ENCODE results near the gene RNU6-1. TPM values are rescaled to one million over a fixed set of nuclear protein-coding genes. Genes with fewer than 3 reads are reported as not detected.
A peak's percentile ranks its signal among the peaks of the same experiment; 100 is the strongest.

RNU6-1 gene
- total and polyA plus RNA-seq, 2 donors from 2014 or later = not detected

DNA sequence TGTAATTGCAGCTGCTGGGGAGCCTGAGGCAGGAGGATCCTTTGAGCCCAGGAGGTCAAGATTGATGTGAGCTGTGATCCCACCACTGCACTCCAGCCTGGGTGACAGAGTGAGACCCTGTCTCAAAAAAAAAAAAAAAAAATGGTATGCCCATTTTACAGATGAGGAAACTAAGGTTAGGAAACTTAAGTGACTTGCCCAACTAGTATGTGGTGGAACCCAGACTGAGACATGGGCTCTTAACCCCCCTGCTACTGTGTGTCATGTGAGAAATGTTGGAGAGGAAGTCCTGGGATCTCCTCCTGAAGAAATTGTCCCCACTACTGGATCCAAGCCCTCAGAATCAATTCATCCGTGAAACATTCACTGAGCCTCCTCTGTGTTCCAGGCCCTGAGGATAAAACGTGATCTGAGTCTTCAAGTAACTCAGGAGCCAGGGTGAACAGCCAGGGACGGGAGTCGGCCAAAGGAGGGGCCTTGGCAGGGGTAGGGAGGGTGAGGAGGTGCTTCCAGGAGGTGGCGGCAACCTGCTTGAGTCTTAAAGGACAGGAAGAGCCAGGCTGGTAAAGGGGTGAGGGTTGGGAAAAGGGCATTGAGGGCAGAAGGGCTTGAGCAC, 19.6 kb upstream of the RNU6-1 start:
- Histone ChIP-seq H3K9me3 (ENCODE audit: control insufficient read depth in 2 of 3, insufficient read depth in 1 of 3, low read length in 3 of 3) (no peaks in the 10 kb centered on the region), H3K36me3 (ENCODE audit: control insufficient read depth in 2 of 3, insufficient read depth in 3 of 3, low read length in 3 of 3) (no peaks in the 10 kb centered on the region), H3K4me1 (ENCODE audit: control insufficient read depth in 2 of 3, insufficient read depth in 2 of 3, low read depth in 1 of 3, low read length in 3 of 3) (peaks cover 0 to 8% (median 3%) of the 10 kb centered on the region in 3 donors), H3K27ac (ENCODE audit: low read depth in 2 of 2, low read length in 2 of 2) (no peak overlapping the region), H3K9ac (ENCODE audit: low read length in 3 of 3) (no peak overlapping the region), H3K27me3 (ENCODE audit: control insufficient read depth, insufficient read depth, low read length) (no peaks in the 10 kb centered on the region), H3K4me3 (ENCODE audit: low read length in 3 of 3) (no peak overlapping the region)
- TF ChIP-seq, protein P1, sequence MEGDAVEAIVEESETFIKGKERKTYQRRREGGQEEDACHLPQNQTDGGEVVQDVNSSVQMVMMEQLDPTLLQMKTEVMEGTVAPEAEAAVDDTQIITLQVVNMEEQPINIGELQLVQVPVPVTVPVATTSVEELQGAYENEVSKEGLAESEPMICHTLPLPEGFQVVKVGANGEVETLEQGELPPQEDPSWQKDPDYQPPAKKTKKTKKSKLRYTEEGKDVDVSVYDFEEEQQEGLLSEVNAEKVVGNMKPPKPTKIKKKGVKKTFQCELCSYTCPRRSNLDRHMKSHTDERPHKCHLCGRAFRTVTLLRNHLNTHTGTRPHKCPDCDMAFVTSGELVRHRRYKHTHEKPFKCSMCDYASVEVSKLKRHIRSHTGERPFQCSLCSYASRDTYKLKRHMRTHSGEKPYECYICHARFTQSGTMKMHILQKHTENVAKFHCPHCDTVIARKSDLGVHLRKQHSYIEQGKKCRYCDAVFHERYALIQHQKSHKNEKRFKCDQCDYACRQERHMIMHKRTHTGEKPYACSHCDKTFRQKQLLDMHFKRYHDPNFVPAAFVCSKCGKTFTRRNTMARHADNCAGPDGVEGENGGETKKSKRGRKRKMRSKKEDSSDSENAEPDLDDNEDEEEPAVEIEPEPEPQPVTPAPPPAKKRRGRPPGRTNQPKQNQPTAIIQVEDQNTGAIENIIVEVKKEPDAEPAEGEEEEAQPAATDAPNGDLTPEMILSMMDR (IDR thresholded peaks at IDR 0.05; ENCODE audit: borderline replicate concordance, extremely low read depth, insufficient read depth) = no peak
- intact Hi-C loops (cut with DNase I) = no loop called here
- FAIRE-seq (no peak), DNase-seq (peak in 2 of 5 donors; percentile 41 to 53)

GRCh38 chr15:67857220-67857619, 17.4 kb upstream of the RNU6-1 start:
- DNase-seq (no peak), FAIRE-seq (no peak)
- no peaks in the 10 kb centered on the region for H3K36me3 ChIP-seq (ENCODE audit: control insufficient read depth in 2 of 3, insufficient read depth in 3 of 3, low read length in 3 of 3)
- H3K4me3 ChIP-seq (ENCODE audit: low read length in 3 of 3) = no peak overlapping the region
- H3K9me3 ChIP-seq (ENCODE audit: control insufficient read depth in 2 of 3, insufficient read depth in 1 of 3, low read length in 3 of 3) = no peaks in the 10 kb centered on the region
- TF ChIP-seq, protein P1 (IDR thresholded peaks at IDR 0.05; ENCODE audit: borderline replicate concordance, extremely low read depth, insufficient read depth) = no peak
- H3K4me1 ChIP-seq (ENCODE audit: control insufficient read depth in 2 of 3, insufficient read depth in 2 of 3, low read depth in 1 of 3, low read length in 3 of 3) = peaks cover 0 to 7% (median 5%) of the 10 kb centered on the region in 3 donors
- H3K27me3 ChIP-seq (ENCODE audit: control insufficient read depth, insufficient read depth, low read length) = no peaks in the 10 kb centered on the region
- no peak overlapping the region for H3K9ac ChIP-seq (ENCODE audit: low read length in 3 of 3)
- intact Hi-C loops (cut with DNase I) = no loop called here
- H3K27ac ChIP-seq (ENCODE audit: low read depth in 2 of 2, low read length in 2 of 2) = no peak overlapping the region

DNA sequence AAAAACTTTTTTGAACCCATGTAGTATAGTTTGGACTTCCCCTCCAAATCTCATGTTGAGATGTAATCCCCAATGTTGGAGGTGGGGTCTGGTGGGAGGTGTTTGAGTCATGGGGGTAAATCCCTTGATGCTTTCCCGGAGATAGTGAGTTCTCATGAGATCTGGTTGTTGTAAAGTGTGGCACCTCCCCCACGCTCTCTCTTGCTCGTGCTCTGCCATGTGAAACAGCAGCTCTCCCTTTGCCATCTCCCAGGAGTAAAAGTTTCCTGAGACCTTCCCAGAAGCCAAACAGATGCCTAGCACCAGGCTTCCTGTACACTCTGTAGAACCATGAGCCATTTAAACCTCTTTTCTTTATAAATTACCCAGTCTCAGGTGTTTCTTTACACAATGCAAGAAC, 16.0 kb upstream of the RNU6-1 start:
- DNase-seq = peak in 3 of 5 donors; percentile 65 to 80 (median 77)
- Histone ChIP-seq H3K9ac (ENCODE audit: low read length in 3 of 3) (no peak overlapping the region), H3K36me3 (ENCODE audit: control insufficient read depth in 2 of 3, insufficient read depth in 3 of 3, low read length in 3 of 3) (no peaks in the 10 kb centered on the region), H3K27me3 (ENCODE audit: control insufficient read depth, insufficient read depth, low read length) (no peaks in the 10 kb centered on the region), H3K4me1 (ENCODE audit: control insufficient read depth in 2 of 3, insufficient read depth in 2 of 3, low read depth in 1 of 3, low read length in 3 of 3) (peaks cover 0 to 7% (median 5%) of the 10 kb centered on the region in 3 donors), H3K4me3 (ENCODE audit: low read length in 3 of 3) (no peak overlapping the region), H3K9me3 (ENCODE audit: control insufficient read depth in 2 of 3, insufficient read depth in 1 of 3, low read length in 3 of 3) (no peaks in the 10 kb centered on the region), H3K27ac (ENCODE audit: low read depth in 2 of 2, low read length in 2 of 2) (no peak overlapping the region)
- TF ChIP-seq, protein P1 (IDR thresholded peaks at IDR 0.05; ENCODE audit: borderline replicate concordance, extremely low read depth, insufficient read depth) = no peak
- intact Hi-C loops (cut with DNase I) = no loop called here
- no peak for FAIRE-seq

- no peak overlapping the region for H3K27ac ChIP-seq (ENCODE audit: low read depth in 2 of 2, low read length in 2 of 2)
- peaks cover 0 to 7% (median 5%) of the 10 kb centered on the region in 3 donors for H3K4me1 ChIP-seq (ENCODE audit: control insufficient read depth in 2 of 3, insufficient read depth in 2 of 3, low read depth in 1 of 3, low read length in 3 of 3)
- no peaks in the 10 kb centered on the region for H3K27me3 ChIP-seq (ENCODE audit: control insufficient read depth, insufficient read depth, low read length)
- no peaks in the 10 kb centered on the region for H3K36me3 ChIP-seq (ENCODE audit: control insufficient read depth in 2 of 3, insufficient read depth in 3 of 3, low read length in 3 of 3)
- no peak overlapping the region for H3K9ac ChIP-seq (ENCODE audit: low read length in 3 of 3)
- H3K4me3 ChIP-seq (ENCODE audit: low read length in 3 of 3) = no peak overlapping the region
- TF ChIP-seq, protein P1 (IDR thresholded peaks at IDR 0.05; ENCODE audit: borderline replicate concordance, extremely low read depth, insufficient read depth) = no peak
- FAIRE-seq = no peak
- DNase-seq = no peak
- intact Hi-C loops (cut with DNase I) = no loop called here
- H3K9me3 ChIP-seq (ENCODE audit: control insufficient read depth in 2 of 3, insufficient read depth in 1 of 3, low read length in 3 of 3) = no peaks in the 10 kb centered on the region
These were observed 14.5 kb upstream of the RNU6-1 start for GRCh38 chr15:67854358-67854757.
